NB4 (cell line): ENCODE measurements around the gene ITIH6.
A peak's percentile ranks its signal among the peaks of the same experiment; 100 is the strongest.
"Not testable (repeated sequence)": the region's sequence is repeated elsewhere in the genome, so short reads cannot be mapped to it uniquely, and the experiment has no call there.

Experiments
- DNase-seq: peaks from one replicate; pipeline ENCODE4 v3.0.0; 2010; ENCODE audit warnings: low read depth
- H3K4me3 ChIP-seq: one replicate; pipeline ENCODE4 v1.5.1; 2011; ENCODE audit warnings: mild to moderate bottlenecking, low read depth, low read length, moderate library complexity
- CTCF ChIP-seq: IDR thresholded peaks from one replicate; pipeline ENCODE4 v1.5.1; 2012; ENCODE audit warnings: low read depth, low read length
- MAX ChIP-seq: IDR thresholded peaks from 2 replicates; pipeline ENCODE4 v1.6.1; 2011; ENCODE audit warnings: low read depth, low read length
- MYC ChIP-seq: IDR thresholded peaks from 2 replicates; pipeline ENCODE4 v1.6.1; 2011; ENCODE audit warnings: low read depth, low read length
- POLR2A ChIP-seq: IDR thresholded peaks from 2 replicates; pipeline ENCODE4 v1.6.1; 2011; ENCODE audit warnings: mild to moderate bottlenecking; ENCODE audit not compliant: insufficient read length; ENCODE audit errors: extremely low read depth

The ITIH6 gene

GRCh38 chrX:54794028-54794427 lies 4.0 kb downstream of the ITIH6 start:
- no peak for TF ChIP-seq CTCF
- TF ChIP-seq POLR2A, result no peak
- TF ChIP-seq MYC, result no peak
- TF ChIP-seq MAX, result no peak
- no peak for DNase-seq
- H3K4me3 ChIP-seq, result no peak overlapping the region

- not testable (repeated sequence) for H3K4me3 ChIP-seq, DNase-seq
Measured at GRCh38 chrX:54789405-54789804, 8.7 kb downstream of the ITIH6 start.

GRCh38 chrX:54788446-54788845 lies 9.6 kb downstream of the ITIH6 start:
- DNase-seq, result no peak
- TF ChIP-seq MAX, result no peak
- H3K4me3 ChIP-seq, result no peak overlapping the region

GRCh38 chrX:54786967-54787366 lies 11.1 kb downstream of the ITIH6 start:
- no peak overlapping the region for H3K4me3 ChIP-seq
- no peak for TF ChIP-seq MYC
- TF ChIP-seq CTCF, result peak; percentile 29
- no peak for TF ChIP-seq POLR2A
- TF ChIP-seq MAX, result no peak
- DNase-seq, result peak; percentile 14

GRCh38 chrX:54785901-54786300 lies 12.2 kb downstream of the ITIH6 start:
- H3K4me3 ChIP-seq, result no peak overlapping the region
- peak; percentile 85 for TF ChIP-seq MAX
- peak; percentile 18 for TF ChIP-seq CTCF
- TF ChIP-seq MYC, result no peak
- TF ChIP-seq POLR2A, result no peak
- DNase-seq, result peak; percentile 25

GRCh38 chrX:54776987-54777672 lies 20.9 kb downstream of the ITIH6 start:
- no peak overlapping the region for H3K4me3 ChIP-seq
- no peak for TF ChIP-seq MYC
- no peak for DNase-seq

- no peak for DNase-seq
- no peak overlapping the region for H3K4me3 ChIP-seq
- TF ChIP-seq MAX (no peak), MYC (no peak), POLR2A (no peak), CTCF (no peak)
Measured at GRCh38 chrX:54776061-54776460, 22.0 kb downstream of the ITIH6 start.

- not testable (repeated sequence) for H3K4me3 ChIP-seq, DNase-seq
Measured at GRCh38 chrX:54774391-54775094, 23.5 kb downstream of the ITIH6 start.
